GM13977 (cell line): ENCODE data around the gene INVS.

Experiments
- DNase-seq: peaks from one replicate; pipeline ENCODE4 v3.0.0; 2012; ENCODE audit warnings: low spot score
- in situ Hi-C: fragments of 300-500 bp; cut with MboI; formaldehyde crosslinking; loops from one replicate; pipeline ENCODE4 v1.12.0; 2022; ENCODE audit warnings: low sequenced_read_pairs, low pct_unique_long_range_greater_than_20kb, mixed read lengths, inconsistent platforms; ENCODE audit not compliant: unreplicated experiment
- TF ChIP-seq, protein P1 (sequence below): IDR thresholded peaks from 2 replicates; pipeline ENCODE4 v1.5.1; 2012; ENCODE audit warnings: mild to moderate bottlenecking, control low read depth; ENCODE audit not compliant: insufficient read depth; ENCODE audit errors: extremely low read depth, missing control alignments

Gene INVS

DNA sequence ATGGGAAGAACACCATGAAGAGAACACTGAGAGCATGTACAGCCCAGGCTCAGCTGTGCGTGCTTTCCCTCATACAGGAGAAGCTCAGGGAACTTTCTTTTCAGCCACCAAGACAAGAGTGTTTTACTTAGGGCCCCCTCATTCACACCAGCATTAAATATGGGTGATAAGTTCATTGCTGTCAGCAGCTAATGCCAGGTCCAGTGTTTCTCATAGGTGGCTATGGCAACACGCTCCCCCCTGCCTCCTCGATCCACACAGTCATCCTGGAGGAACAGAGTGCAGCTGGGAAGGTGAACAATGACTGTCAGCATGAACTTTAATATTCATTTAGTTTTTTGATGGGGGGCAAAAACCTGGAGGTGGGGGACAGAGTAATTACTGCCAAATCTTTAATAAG is 199.3 kb downstream of the INVS start:
- TF ChIP-seq, protein P1, sequence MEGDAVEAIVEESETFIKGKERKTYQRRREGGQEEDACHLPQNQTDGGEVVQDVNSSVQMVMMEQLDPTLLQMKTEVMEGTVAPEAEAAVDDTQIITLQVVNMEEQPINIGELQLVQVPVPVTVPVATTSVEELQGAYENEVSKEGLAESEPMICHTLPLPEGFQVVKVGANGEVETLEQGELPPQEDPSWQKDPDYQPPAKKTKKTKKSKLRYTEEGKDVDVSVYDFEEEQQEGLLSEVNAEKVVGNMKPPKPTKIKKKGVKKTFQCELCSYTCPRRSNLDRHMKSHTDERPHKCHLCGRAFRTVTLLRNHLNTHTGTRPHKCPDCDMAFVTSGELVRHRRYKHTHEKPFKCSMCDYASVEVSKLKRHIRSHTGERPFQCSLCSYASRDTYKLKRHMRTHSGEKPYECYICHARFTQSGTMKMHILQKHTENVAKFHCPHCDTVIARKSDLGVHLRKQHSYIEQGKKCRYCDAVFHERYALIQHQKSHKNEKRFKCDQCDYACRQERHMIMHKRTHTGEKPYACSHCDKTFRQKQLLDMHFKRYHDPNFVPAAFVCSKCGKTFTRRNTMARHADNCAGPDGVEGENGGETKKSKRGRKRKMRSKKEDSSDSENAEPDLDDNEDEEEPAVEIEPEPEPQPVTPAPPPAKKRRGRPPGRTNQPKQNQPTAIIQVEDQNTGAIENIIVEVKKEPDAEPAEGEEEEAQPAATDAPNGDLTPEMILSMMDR: no peak
- DNase-seq: no peak
- in situ Hi-C loops: no loop called here

DNA sequence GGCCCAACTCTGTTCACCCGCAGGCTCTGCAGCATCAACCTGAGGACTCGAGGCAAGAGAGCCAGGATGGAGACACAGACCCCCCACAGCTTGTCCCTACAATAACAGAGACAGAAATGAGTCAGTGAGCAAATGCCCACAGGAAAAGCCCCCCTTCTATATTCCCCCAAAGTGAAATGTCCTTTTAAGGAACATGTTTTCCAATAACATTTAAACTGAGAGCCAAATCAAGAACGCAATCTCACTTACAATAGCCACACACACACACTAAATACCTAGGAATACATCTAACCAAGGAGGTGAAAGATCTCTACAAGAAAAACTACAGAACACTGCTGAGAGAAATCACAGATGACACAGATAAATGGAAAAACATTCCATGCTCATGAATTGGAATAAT is 204.7 kb downstream of the INVS start:
- TF ChIP-seq, protein P1: no peak
- DNase-seq: no peak
- in situ Hi-C loops: loop anchor here (25.0 kb wide), 2 partner anchors 491 to 1141 kb away; partner anchors contain the start of gene NR4A3

DNA sequence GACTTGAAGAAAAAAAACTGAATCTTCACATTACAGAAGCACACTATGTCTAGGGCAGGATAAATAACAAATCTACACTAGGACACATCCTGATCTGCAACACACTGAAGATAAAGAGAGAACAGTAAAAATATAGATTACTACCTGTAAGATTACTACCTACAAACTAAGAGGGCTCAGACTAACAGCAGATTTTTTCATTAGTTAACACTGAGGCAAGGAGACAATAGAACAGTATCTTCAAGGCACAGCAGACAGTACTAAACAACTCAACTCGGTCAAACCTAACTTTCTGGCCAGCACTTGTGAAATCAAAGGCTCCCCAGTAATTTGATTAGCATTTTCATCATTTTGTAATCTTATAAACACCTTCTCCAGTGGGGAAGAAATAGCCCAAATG is 207.2 kb downstream of the INVS start:
- TF ChIP-seq, protein P1: no peak
- in situ Hi-C loops: loop anchor here (25.0 kb wide), 2 partner anchors 494 to 1144 kb away; partner anchors contain the start of gene NR4A3
- no peak for DNase-seq

DNA sequence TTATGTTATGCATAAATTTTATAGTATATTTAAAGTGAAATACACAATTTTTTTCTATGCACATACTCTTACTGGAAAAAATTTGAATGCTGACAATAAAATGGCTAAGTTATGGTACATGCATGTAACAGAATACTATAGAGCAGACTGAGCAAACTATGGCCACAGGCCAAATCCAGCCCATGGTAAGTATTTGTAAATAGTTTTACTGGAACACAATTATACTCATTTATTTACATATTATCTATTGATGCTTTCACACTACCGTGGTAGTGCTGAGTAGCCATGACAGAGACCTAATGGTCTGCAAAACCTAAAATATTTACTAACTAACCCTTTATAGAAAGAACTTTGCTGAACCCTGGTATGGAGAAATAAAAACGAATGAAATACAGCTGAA is 208.0 kb downstream of the INVS start:
- in situ Hi-C loops: loop anchor here (25.0 kb wide), 2 partner anchors 495 to 1145 kb away; partner anchors contain the start of gene NR4A3
- TF ChIP-seq, protein P1: no peak
- DNase-seq: no peak

DNA sequence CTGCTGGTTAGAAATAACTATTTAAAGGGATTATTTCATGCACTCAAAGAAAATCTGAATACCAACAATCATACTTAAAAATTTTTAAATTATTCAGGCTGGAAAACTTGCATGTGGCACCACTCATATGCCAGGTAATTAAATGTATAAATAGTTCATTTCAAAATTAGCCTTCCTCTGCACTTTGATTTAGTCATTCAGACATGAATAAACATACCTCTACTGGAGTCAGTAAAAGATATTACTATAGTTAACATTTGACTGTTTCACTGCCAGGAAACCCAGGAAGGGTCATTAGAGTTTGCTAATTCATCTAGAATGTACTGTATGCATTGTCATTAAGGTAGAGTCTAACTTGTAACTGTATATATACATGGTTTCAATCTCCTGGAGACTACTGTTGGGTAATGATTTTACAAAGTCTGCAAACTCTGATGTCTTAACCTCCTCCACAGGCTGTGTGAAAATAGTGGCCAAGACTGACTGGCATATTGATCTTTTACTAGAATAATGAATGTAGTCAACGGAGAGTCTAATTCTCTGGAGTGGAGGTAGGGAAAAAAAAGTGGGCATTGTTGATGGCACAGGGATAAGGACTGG is 210.0 kb downstream of the INVS start:
- in situ Hi-C loops: loop anchor here (25.0 kb wide), 2 partner anchors 497 to 1147 kb away; partner anchors contain the start of gene NR4A3
- TF ChIP-seq, protein P1: no peak
- no peak for DNase-seq

DNA sequence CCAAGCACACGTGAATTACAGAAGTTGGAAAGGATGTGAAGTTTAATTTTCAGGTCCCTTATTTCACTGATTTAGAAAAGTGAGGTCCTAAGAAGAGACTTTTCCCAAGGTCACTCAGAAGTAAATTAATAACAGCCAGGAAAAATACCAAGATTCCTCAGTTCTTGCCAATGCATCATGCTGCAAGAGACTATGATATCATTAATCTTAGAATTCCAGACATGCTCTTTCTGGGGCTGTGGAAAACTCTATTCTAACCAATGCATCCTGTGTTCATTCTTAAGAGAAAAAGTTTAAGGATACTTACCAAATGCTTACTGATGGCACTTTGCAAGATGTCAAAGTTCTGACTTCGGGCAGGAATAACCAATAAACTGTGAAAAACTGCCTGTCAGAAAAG is 210.9 kb downstream of the INVS start:
- in situ Hi-C loops: loop anchor here (25.0 kb wide), 2 partner anchors 498 to 1148 kb away; partner anchors contain the start of gene NR4A3
- TF ChIP-seq, protein P1: no peak
- no peak for DNase-seq
